Panc1 (cell line): Measurements from ENCODE around the gene PODNL1.

Source experiments
- CTCF ChIP-seq: fragments of 450-650 bp; IDR thresholded peaks from 2 replicates; pipeline ENCODE4 v1.5.1; 2017; ENCODE audit warnings: mild to moderate bottlenecking
- POLR2AphosphoS5 ChIP-seq: IDR thresholded peaks from 2 replicates; pipeline ENCODE4 v1.6.1; 2012; ENCODE audit warnings: mild to moderate bottlenecking, low read depth, low read length, moderate library complexity
- SIN3A ChIP-seq: IDR thresholded peaks from 2 replicates; pipeline ENCODE4 v1.6.1; 2012; ENCODE audit warnings: low read depth, mild to moderate bottlenecking, low read length, moderate library complexity, borderline replicate concordance; ENCODE audit not compliant: insufficient read depth
- TCF7L2 ChIP-seq: IDR thresholded peaks from 2 replicates; pipeline ENCODE4 v1.6.1; 2011; ENCODE audit warnings: mild to moderate bottlenecking, low read depth, low read length, inconsistent platforms

GRCh38 chr19:13965377-13965896, 27.2 kb upstream of the PODNL1 start:
- TF ChIP-seq CTCF, result no peak
- no peak for TF ChIP-seq POLR2AphosphoS5
- no peak for TF ChIP-seq TCF7L2
- TF ChIP-seq SIN3A, result no peak
